ENCODE measurements around the gene PRKCH. TPM values are rescaled to one million over a fixed set of nuclear protein-coding genes. Genes with fewer than 3 reads are reported as not detected.

Gene PRKCH
- total RNA-seq, 1 experiment from 2014 or later, result 5.0 TPM

- peak; percentile 64 for DNase-seq (ENCODE audit: low spot score)
Measured at GRCh38 chr14:61585598-61586543, 264.5 kb downstream of the PRKCH start.

- DNase-seq (ENCODE audit: low spot score), result no peak
Measured at GRCh38 chr14:61586544-61587055, 265.2 kb downstream of the PRKCH start.

- DNase-seq (ENCODE audit: low spot score), result no peak
Measured at GRCh38 chr14:61587081-61587713, 265.8 kb downstream of the PRKCH start.

GRCh38 chr14:61588419-61588901 lies 267.1 kb downstream of the PRKCH start:
- peak; percentile 81 for DNase-seq (ENCODE audit: low spot score)

- DNase-seq (ENCODE audit: low spot score), result no peak
Measured at GRCh38 chr14:61589691-61590581, 268.6 kb downstream of the PRKCH start.

GRCh38 chr14:61591862-61592261 lies 270.5 kb downstream of the PRKCH start:
- no peak for DNase-seq (ENCODE audit: low spot score)

GRCh38 chr14:61593330-61593729 lies 272.0 kb downstream of the PRKCH start:
- no peak for DNase-seq (ENCODE audit: low spot score)

- DNase-seq (ENCODE audit: low spot score), result no peak
Measured at GRCh38 chr14:61596990-61597389, 275.6 kb downstream of the PRKCH start.

- no peak for DNase-seq (ENCODE audit: low spot score)
Measured at GRCh38 chr14:61598980-61599379, 277.6 kb downstream of the PRKCH start.

- no peak for DNase-seq (ENCODE audit: low spot score)
Measured at GRCh38 chr14:61599942-61600341, 278.6 kb downstream of the PRKCH start.

Other genes starting within 250 kb of the PRKCH start
- gene TMEM30B, start 40.2 kb upstream of the PRKCH start, total RNA-seq (2014; rRNA removed; shearing (Covaris generic)), result not detected in 2 replicates

Measured in H4 (cell line).